HepG2 (cell line): ENCODE measurements around the gene SNAPIN. TPM values are rescaled to one million over a fixed set of nuclear protein-coding genes. Genes with fewer than 3 reads are reported as not detected.

Experiments
- BORCS8-MEF2B ChIP-seq: sonication (generic); formaldehyde crosslinking; IDR thresholded peaks from 2 replicates; pipeline ENCODE4 v1.8.0; 2022; ENCODE audit warnings: mild to moderate bottlenecking, missing genetic modification reagents
- CEBPG ChIP-seq: IDR thresholded peaks from 2 replicates; pipeline ENCODE4 v1.6.1; 2016
- CREM ChIP-seq, 2 experiments: sonication (generic) in 1 of 2; formaldehyde crosslinking in 1 of 2; IDR thresholded peaks; 2 replicates each; pipeline versions ENCODE4 v1.4.0 to v1.6.1; 2016 to 2020; ENCODE audit warnings: antibody characterized with exemption in 1 of 2, mild to moderate bottlenecking in 1 of 2, missing genetic modification reagents in 1 of 2
- HOXA3 ChIP-seq: sonication (generic); formaldehyde crosslinking; IDR thresholded peaks from 2 replicates; pipeline ENCODE4 v1.5.0; 2020; ENCODE audit warnings: missing genetic modification reagents
- MAFF ChIP-seq: IDR thresholded peaks from 2 replicates; pipeline ENCODE4 v1.6.1; 2011; ENCODE audit warnings: low read depth, low read length, improper control_type of control experiment
- NCOA2 ChIP-seq: sonication (generic); formaldehyde crosslinking; IDR thresholded peaks from 2 replicates; pipeline ENCODE4 v1.8.0; 2022; ENCODE audit warnings: inconsistent platforms
- PITX1 ChIP-seq: sonication (generic); formaldehyde crosslinking; IDR thresholded peaks from 2 replicates; pipeline ENCODE4 v1.5.1; 2020; ENCODE audit warnings: mild to moderate bottlenecking, missing genetic modification reagents
- PLRG1 ChIP-seq: fragments of 450-650 bp; conservative IDR thresholded peaks from 2 replicates; pipeline ENCODE4 v1.6.1; 2016
- POGZ ChIP-seq: sonication (generic); formaldehyde crosslinking; IDR thresholded peaks from 2 replicates; pipeline ENCODE4 v1.4.0; 2020; ENCODE audit warnings: mild to moderate bottlenecking, missing genetic modification reagents
- POLR2AphosphoS5 ChIP-seq: IDR thresholded peaks from 2 replicates; pipeline ENCODE4 v1.6.1; 2012; ENCODE audit warnings: low read depth, low read length
- RAD51 ChIP-seq: fragments of 450-650 bp; IDR thresholded peaks from 2 replicates; pipeline ENCODE4 v1.6.1; 2016; ENCODE audit warnings: borderline replicate concordance
- RFX3 ChIP-seq: IDR thresholded peaks from 2 replicates; pipeline ENCODE4 v1.6.1; 2016; ENCODE audit warnings: missing biosample characterization, missing genetic modification reagents
- RXRB ChIP-seq: IDR thresholded peaks from 2 replicates; pipeline ENCODE4 v1.6.1; 2016; ENCODE audit warnings: borderline replicate concordance, missing genetic modification reagents, missing compliant biosample characterization
- SP2 ChIP-seq: sonication (generic); formaldehyde crosslinking; IDR thresholded peaks from 2 replicates; pipeline ENCODE4 v1.5.1; 2020; ENCODE audit warnings: mild to moderate bottlenecking, missing genetic modification reagents
- TARDBP ChIP-seq: sonication (generic); formaldehyde crosslinking; IDR thresholded peaks from 2 replicates; pipeline ENCODE4 v1.8.0; 2022; ENCODE audit warnings: mild to moderate bottlenecking, missing genetic modification reagents
- TBX2 ChIP-seq: sonication (generic); formaldehyde crosslinking; IDR thresholded peaks from 2 replicates; pipeline ENCODE4 v1.5.0; 2020; ENCODE audit warnings: missing genetic modification reagents, mild to moderate bottlenecking, borderline replicate concordance
- TCF7L2 ChIP-seq: IDR thresholded peaks from 2 replicates; pipeline ENCODE4 v1.6.1; 2011; ENCODE audit warnings: mild to moderate bottlenecking, low read depth, low read length, moderate library complexity
- TP53 ChIP-seq: sonication (generic); formaldehyde crosslinking; conservative IDR thresholded peaks from 2 replicates; pipeline ENCODE4 v1.4.0; 2020; ENCODE audit warnings: missing genetic modification reagents
- ZFP36L1 ChIP-seq: sonication (generic); formaldehyde crosslinking; IDR thresholded peaks from 2 replicates; pipeline ENCODE4 v1.8.0; 2022; ENCODE audit warnings: mild to moderate bottlenecking, missing genetic modification reagents, moderate library complexity
- ZNF20 ChIP-seq: sonication (generic); formaldehyde crosslinking; IDR thresholded peaks from 2 replicates; pipeline ENCODE4 v1.4.0; 2020; ENCODE audit warnings: mild to moderate bottlenecking, moderate library complexity, missing genetic modification reagents
- ZNF260 ChIP-seq: sonication (generic); formaldehyde crosslinking; IDR thresholded peaks from 2 replicates; pipeline ENCODE4 v1.4.0; 2020; ENCODE audit warnings: missing genetic modification reagents, low read depth, mild to moderate bottlenecking, borderline replicate concordance
- ZNF292 ChIP-seq: sonication (generic); formaldehyde crosslinking; IDR thresholded peaks from 2 replicates; pipeline ENCODE4 v1.8.1; 2022; ENCODE audit warnings: mild to moderate bottlenecking, low read depth, missing genetic modification reagents, borderline replicate concordance
- ZNF34 ChIP-seq: sonication (generic); formaldehyde crosslinking; IDR thresholded peaks from 2 replicates; pipeline ENCODE4 v1.4.0; 2020; ENCODE audit warnings: mild to moderate bottlenecking, missing genetic modification reagents, borderline replicate concordance
- ZNF615 ChIP-seq: sonication (generic); formaldehyde crosslinking; IDR thresholded peaks from 2 replicates; pipeline ENCODE4 v1.5.0; 2020; ENCODE audit warnings: mild to moderate bottlenecking, missing genetic modification reagents, borderline replicate concordance
- ZNF761 ChIP-seq: sonication (generic); formaldehyde crosslinking; conservative IDR thresholded peaks from 2 replicates; pipeline ENCODE4 v1.4.0; 2020; ENCODE audit warnings: mild to moderate bottlenecking, missing genetic modification reagents
- ZZZ3 ChIP-seq: sonication (generic); formaldehyde crosslinking; IDR thresholded peaks from 2 replicates; pipeline ENCODE4 v1.4.0; 2020; ENCODE audit warnings: missing genetic modification reagents, mild to moderate bottlenecking, borderline replicate concordance
- polyA plus RNA-seq, 8 experiments: library from polyadenylated mRNA; depleted of rRNA in 3 of 8; stranded (reverse) in 7 of 8; unstranded in 1 of 8; fragments of >200 nt; fragmentation: Illumina TruSeq in 4 of 8; extraction: Trizol in 4 of 8; gene quantifications; 2 replicates each; pipeline versions ENCODE4 v1.2.1 to v1.2.3, GENCODE V29; 2011 to 2016; ENCODE audit warnings: low read depth in 4 of 8, missing spikeins in 1 of 8, mixed read lengths in 1 of 8; ENCODE audit not compliant: insufficient read depth in 1 of 8
- total RNA-seq, 5 experiments: library from RNA; depleted of rRNA; stranded (reverse); fragments of >200 nt; fragmentation: Illumina TruSeq; extraction: Trizol; gene quantifications; 2 replicates each; pipeline ENCODE4 v1.2.3, GENCODE V29; 2016; ENCODE audit warnings: low read depth in 1 of 5
- TF ChIP-seq, protein P1 (sequence below): sonication (generic); formaldehyde crosslinking; IDR thresholded peaks from 2 replicates; pipeline ENCODE4 v1.5.0; 2020; ENCODE audit warnings: missing genetic modification reagents
- TF ChIP-seq, protein P2 (sequence below): sonication (generic); formaldehyde crosslinking; IDR thresholded peaks from 2 replicates; pipeline ENCODE4 v1.8.1; 2023; ENCODE audit warnings: missing genetic modification reagents, inconsistent platforms, borderline replicate concordance
- TF ChIP-seq, protein P3 (sequence below): sonication (generic); formaldehyde crosslinking; IDR thresholded peaks from 2 replicates; pipeline ENCODE4 v1.5.0; 2020; ENCODE audit warnings: mild to moderate bottlenecking, low read depth, missing genetic modification reagents, borderline replicate concordance
- TF ChIP-seq, protein P4 (sequence below): sonication (generic); formaldehyde crosslinking; IDR thresholded peaks from 2 replicates; pipeline ENCODE4 v1.4.0; 2020; ENCODE audit warnings: missing genetic modification reagents

SNAPIN gene
- total and polyA plus RNA-seq, 2 of the 13 experiments (the other 11 are each of a cell fraction or from before 2014, with no cell fraction given), result 23.9 to 25.7 TPM

DNA sequence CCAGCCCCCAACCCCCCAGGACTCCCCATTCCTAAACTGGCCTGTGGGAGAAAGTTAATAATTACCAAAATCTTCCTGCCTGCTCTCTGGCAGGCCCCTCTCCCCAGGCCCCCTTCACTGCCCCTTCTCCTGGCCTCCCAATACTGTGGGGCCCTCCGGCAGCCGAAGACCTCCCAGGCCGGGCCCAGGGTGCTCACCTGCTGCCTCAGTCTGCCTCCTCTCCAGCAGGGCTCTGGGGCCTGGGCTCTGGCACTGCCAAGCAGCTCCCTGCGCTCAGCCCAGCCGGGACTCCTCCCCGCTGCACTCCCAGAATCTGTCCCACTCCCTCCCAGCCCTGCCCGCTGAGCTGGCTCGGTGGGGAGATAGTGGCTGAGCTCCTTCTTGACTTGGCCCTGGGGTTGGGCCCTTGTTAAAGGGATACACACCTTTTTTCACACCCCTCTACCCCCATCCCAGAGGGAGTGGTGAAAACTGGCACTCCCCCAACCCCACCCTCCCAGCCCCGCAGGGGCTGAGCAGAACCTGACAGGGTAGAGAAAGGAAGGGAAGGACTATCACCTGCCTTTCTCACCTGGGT lies 45.7 kb upstream of the SNAPIN start, which contains the start of gene S100A16 (continued):
- TF ChIP-seq, protein P1, sequence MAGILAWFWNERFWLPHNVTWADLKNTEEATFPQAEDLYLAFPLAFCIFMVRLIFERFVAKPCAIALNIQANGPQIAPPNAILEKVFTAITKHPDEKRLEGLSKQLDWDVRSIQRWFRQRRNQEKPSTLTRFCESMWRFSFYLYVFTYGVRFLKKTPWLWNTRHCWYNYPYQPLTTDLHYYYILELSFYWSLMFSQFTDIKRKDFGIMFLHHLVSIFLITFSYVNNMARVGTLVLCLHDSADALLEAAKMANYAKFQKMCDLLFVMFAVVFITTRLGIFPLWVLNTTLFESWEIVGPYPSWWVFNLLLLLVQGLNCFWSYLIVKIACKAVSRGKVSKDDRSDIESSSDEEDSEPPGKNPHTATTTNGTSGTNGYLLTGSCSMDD (CRISPR knock-in tag), result no peak
- TF ChIP-seq CEBPG (CRISPR knock-in tag) (no peak), TBX2 (CRISPR knock-in tag) (peak; percentile 37; the same call in 1 of the 2 replicates), BORCS8-MEF2B (CRISPR knock-in tag) (0 out of 2 replicates have a peak, but pooled peaks have one; percentile 19), TARDBP (0 out of 2 replicates have a peak, but pooled peaks have one; percentile 50), TP53 (CRISPR knock-in tag) (no peak), CREM (IDR thresholded peaks at IDR 0.05) (no peak), CREM (CRISPR knock-in tag; IDR thresholded peaks at IDR 0.05) (no peak), RFX3 (no peak), ZNF615 (no peak), ZNF761 (CRISPR knock-in tag) (no peak), RXRB (CRISPR knock-in tag) (no peak), PLRG1 (no peak), ZZZ3 (CRISPR knock-in tag) (no peak), MAFF (no peak), NCOA2 (CRISPR knock-in tag) (no peak), POLR2AphosphoS5 (peak; percentile 66), ZNF260 (CRISPR knock-in tag) (no peak), ZNF292 (CRISPR knock-in tag) (peak; percentile 82), ZNF20 (CRISPR knock-in tag) (no peak), TCF7L2 (no peak), ZFP36L1 (CRISPR knock-in tag) (no peak), SP2 (no peak), POGZ (CRISPR knock-in tag) (peak; percentile 30; the same call in 1 of the 2 replicates), PITX1 (CRISPR knock-in tag) (no peak), RAD51 (no peak), ZNF34 (CRISPR knock-in tag) (0 out of 2 replicates have a peak, but pooled peaks have one; percentile 70), HOXA3 (CRISPR knock-in tag) (peak; percentile 56; the same call in 1 of the 2 replicates)
- TF ChIP-seq, protein P2, sequence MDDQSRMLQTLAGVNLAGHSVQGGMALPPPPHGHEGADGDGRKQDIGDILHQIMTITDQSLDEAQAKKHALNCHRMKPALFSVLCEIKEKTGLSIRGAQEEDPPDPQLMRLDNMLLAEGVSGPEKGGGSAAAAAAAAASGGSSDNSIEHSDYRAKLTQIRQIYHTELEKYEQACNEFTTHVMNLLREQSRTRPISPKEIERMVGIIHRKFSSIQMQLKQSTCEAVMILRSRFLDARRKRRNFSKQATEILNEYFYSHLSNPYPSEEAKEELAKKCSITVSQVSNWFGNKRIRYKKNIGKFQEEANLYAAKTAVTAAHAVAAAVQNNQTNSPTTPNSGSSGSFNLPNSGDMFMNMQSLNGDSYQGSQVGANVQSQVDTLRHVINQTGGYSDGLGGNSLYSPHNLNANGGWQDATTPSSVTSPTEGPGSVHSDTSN (CRISPR knock-in tag), result no peak
- TF ChIP-seq, protein P3, sequence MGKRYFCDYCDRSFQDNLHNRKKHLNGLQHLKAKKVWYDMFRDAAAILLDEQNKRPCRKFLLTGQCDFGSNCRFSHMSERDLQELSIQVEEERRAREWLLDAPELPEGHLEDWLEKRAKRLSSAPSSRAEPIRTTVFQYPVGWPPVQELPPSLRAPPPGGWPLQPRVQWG (CRISPR knock-in tag), result no peak
- TF ChIP-seq, protein P4, sequence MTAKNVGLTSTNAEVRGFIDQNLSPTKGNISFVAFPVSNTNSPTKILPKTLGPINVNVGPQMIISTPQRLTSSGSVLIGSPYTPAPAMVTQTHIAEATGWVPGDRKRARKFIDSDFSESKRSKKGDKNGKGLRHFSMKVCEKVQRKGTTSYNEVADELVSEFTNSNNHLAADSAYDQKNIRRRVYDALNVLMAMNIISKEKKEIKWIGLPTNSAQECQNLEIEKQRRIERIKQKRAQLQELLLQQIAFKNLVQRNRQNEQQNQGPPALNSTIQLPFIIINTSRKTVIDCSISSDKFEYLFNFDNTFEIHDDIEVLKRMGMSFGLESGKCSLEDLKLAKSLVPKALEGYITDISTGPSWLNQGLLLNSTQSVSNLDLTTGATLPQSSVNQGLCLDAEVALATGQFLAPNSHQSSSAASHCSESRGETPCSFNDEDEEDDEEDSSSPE (CRISPR knock-in tag), result no peak
